NT2/D1 (cell line): Measurements from ENCODE around the gene MEGF10.

Experiments used
- YY1 ChIP-seq: IDR thresholded peaks from 2 replicates; pipeline ENCODE4 v1.6.1; 2011; ENCODE audit not compliant: insufficient read length, insufficient read depth
- ZNF274 ChIP-seq: IDR thresholded peaks from 2 replicates; pipeline ENCODE4 v1.6.1; 2011; ENCODE audit warnings: mild to moderate bottlenecking, low read depth, low read length

DNA sequence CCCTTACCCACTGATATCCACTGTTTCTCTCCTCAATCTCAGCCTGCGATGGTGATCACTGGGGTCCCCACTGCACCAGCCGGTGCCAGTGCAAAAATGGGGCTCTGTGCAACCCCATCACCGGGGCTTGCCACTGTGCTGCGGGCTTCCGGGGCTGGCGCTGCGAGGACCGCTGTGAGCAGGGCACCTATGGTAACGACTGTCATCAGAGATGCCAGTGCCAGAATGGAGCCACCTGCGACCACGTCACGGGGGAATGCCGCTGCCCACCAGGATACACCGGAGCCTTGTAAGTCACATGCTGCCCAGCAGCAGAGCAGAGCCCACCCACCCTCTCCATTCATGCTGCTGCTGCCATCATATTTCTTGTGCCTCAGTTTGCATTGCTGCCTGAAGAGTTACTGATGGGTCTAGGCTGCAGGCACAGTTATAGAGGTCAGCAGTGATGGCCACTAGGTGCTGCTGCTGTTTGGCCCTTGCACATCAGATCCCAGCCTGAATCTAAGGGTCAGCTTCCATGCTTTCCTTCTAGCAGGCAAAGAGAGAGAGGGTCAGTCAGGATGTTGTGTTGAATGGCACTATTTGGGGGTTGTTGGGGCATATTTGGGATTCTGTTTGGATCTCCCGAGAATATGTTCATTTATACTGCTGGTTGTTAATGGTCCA lies 106.0 kb downstream of the MEGF10 start:
- TF ChIP-seq ZNF274 = no peak
- TF ChIP-seq YY1 = no peak
